Peyer's patch (tissue), 4 donors: ENCODE results near the gene EPB42. TPM values are rescaled to one million over a fixed set of nuclear protein-coding genes. Genes with fewer than 3 reads are reported as not detected.

Source experiments
- DNase-seq, 3 donors: peaks; one replicate each; pipeline ENCODE4 v3.0.0-alpha.2; 2017 to 2019
- H3K27ac ChIP-seq, 4 donors: fragments of 200-600 bp; sonication (generic); one replicate each; pipeline ENCODE4 v1.5.1; 2016 to 2019
- H3K27me3 ChIP-seq, 2 donors: fragments of 200-600 bp; sonication (generic); one replicate each; pipeline ENCODE4 v1.5.1; 2019
- H3K36me3 ChIP-seq, 3 donors: fragments of 200-600 bp; sonication (generic); one replicate each; pipeline ENCODE4 v1.5.1; 2016 to 2019
- H3K4me1 ChIP-seq, 4 donors: fragments of 200-600 bp; sonication (generic); one replicate each; pipeline ENCODE4 v1.5.1; 2016 to 2019
- H3K4me3 ChIP-seq, 4 donors: fragments of 200-600 bp; sonication (generic); 1 replicate in 3 of 4; 2 replicates in 1 of 4; pipeline ENCODE4 v1.5.1; 2016 to 2019; ENCODE audit warnings: mild to moderate bottlenecking in 1 of 4
- H3K9me3 ChIP-seq, 4 donors: fragments of 200-600 bp; sonication (generic); one replicate each; pipeline ENCODE4 v1.5.1; 2016 to 2019; ENCODE audit warnings: mild to moderate bottlenecking in 1 of 4
- CTCF ChIP-seq, 6 experiments: fragments of 450-650 bp in 4 of 6; fragments of 200-600 bp in 2 of 6; sonication (generic) in 1 of 6; IDR thresholded peaks; one replicate each; pipeline ENCODE4 v1.5.1; 2017 to 2019; ENCODE audit warnings: antibody characterized with exemption in 6 of 6, mild to moderate bottlenecking in 3 of 6, moderate library complexity in 1 of 6
- POLR2A ChIP-seq, 2 donors: fragments of 450-650 bp; IDR thresholded peaks; one replicate each; pipeline ENCODE4 v1.5.1; 2017; ENCODE audit warnings: antibody characterized with exemption in 2 of 2, mild to moderate bottlenecking in 2 of 2, moderate library complexity in 2 of 2
- total RNA-seq, 4 donors: library from RNA; depleted of rRNA; stranded (reverse); fragments of >200 nt; gene quantifications; one replicate each; pipeline ENCODE4 v1.1.0, GENCODE V29; 2016

The EPB42 gene
- total RNA-seq, 4 donors from 2014 or later = not detected

GRCh38 chr15:43253431-43254403, 32.9 kb upstream of the EPB42 start:
- TF ChIP-seq POLR2A (IDR thresholded peaks at IDR 0.05) (no peak), CTCF (IDR thresholded peaks at IDR 0.05) (no peak)
- no peak overlapping the region for H3K27ac ChIP-seq

DNA sequence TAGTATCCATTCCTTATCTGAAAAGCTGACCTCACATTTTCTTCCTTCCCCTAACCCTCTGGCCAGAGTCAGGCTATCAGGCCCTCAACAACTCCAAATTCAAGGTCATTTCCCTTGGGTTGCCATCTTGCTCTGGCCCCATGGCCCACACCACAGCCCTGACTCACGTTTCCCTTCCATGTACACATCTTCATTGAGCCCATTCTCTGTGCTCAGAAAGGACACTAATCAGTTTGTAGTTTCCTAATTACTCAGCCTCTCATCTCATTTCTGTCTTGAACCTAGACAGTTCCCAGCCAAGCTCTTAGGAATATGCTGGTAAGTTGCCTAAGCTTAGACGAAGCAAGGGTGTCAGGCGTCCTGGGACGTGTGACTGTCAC, 31.0 kb upstream of the EPB42 start:
- no peaks in the 10 kb centered on the region for H3K36me3 ChIP-seq
- H3K4me1 ChIP-seq = no peaks in the 10 kb centered on the region
- DNase-seq = no peak
- H3K9me3 ChIP-seq = no peaks in the 10 kb centered on the region
- no peak overlapping the region for H3K4me3 ChIP-seq
- H3K27ac ChIP-seq = no peak overlapping the region
- H3K27me3 ChIP-seq = no peaks in the 10 kb centered on the region
- TF ChIP-seq POLR2A (IDR thresholded peaks at IDR 0.05) (no peak), CTCF (IDR thresholded peaks at IDR 0.05) (no peak)

More at GRCh38 chr15:43253431-43254403, 32.9 kb upstream of the EPB42 start:
- Histone ChIP-seq H3K4me3 (no peak overlapping the region), H3K9me3 (no peaks in the 10 kb centered on the region), H3K4me1 (no peaks in the 10 kb centered on the region), H3K27me3 (no peaks in the 10 kb centered on the region), H3K36me3 (no peaks in the 10 kb centered on the region)
- peak in 2 of 3 donors; percentile 61 to 63 for DNase-seq

DNA sequence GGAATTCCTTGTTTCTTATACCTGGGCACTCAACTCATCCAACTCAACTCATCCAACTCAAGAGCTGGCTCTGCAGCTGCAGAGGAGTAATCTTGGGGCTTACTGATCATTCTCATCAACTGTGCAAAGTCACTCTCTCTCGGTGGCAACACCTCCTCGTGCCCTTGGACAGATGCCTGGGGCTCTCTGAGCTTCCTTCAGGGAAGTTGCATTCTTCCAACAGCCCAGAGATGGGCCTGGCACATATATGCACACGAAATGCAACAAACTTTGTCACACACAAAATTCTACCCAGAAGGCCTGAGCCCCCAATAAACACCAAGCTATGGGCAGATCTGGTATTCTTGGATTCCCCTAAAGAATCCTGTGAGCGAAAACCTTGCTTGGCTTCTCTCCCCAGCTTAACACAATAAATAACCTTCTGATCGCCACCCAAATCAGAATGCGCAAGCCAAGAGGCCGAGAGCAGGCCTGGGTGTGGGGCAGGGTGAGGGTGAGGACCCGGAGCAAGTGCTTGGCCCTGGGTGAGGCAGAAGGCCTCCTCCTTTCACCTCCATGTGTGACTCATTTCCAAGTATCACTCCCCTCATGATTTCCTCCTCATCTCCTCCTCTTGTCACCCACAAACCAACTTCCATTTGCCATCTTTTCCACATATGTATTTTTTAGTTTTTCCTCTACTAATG, 30.5 kb upstream of the EPB42 start:
- H3K36me3 ChIP-seq = no peaks in the 10 kb centered on the region
- no peak for DNase-seq
- TF ChIP-seq POLR2A (IDR thresholded peaks at IDR 0.05) (no peak), CTCF (IDR thresholded peaks at IDR 0.05) (no peak)
- H3K4me1 ChIP-seq = no peaks in the 10 kb centered on the region
- H3K27me3 ChIP-seq = no peaks in the 10 kb centered on the region
- H3K4me3 ChIP-seq = no peak overlapping the region
- no peaks in the 10 kb centered on the region for H3K9me3 ChIP-seq
- no peak overlapping the region for H3K27ac ChIP-seq

GRCh38 chr15:43250785-43251184, 30.0 kb upstream of the EPB42 start:
- TF ChIP-seq CTCF (IDR thresholded peaks at IDR 0.05) (no peak), POLR2A (IDR thresholded peaks at IDR 0.05) (no peak)
- Histone ChIP-seq H3K27me3 (no peaks in the 10 kb centered on the region), H3K4me3 (no peak overlapping the region), H3K9me3 (no peaks in the 10 kb centered on the region), H3K36me3 (no peaks in the 10 kb centered on the region), H3K27ac (no peak overlapping the region), H3K4me1 (no peaks in the 10 kb centered on the region)
- no peak for DNase-seq

DNA sequence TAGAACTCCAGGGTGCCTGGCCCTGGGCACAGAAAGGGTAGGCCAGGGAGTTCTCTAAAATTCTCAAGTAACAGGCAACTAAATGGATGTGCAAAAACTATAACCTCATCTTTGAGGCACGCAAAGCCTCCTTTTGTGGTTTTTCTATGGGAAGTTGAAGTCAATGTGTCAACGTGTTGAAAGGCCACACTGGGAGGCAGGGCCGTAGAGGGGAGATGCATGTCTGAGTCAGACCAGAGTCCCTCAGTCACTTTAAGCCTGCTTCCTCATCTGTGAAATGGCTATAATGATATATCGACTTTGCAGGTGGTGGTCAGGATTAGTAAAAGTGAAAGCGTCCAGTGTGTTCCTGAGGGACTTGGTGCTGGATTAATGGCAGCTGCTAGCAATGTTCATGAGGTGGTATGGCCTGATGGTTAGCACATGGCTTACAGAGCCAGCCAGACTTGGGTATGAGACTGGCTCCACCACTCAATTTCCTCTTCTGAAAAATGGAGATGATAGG, 28.9 kb upstream of the EPB42 start:
- TF ChIP-seq CTCF (IDR thresholded peaks at IDR 0.05) (no peak), POLR2A (IDR thresholded peaks at IDR 0.05) (no peak)
- H3K4me1 ChIP-seq = no peaks in the 10 kb centered on the region
- no peaks in the 10 kb centered on the region for H3K36me3 ChIP-seq
- no peak overlapping the region for H3K4me3 ChIP-seq
- H3K27ac ChIP-seq = no peak overlapping the region
- no peaks in the 10 kb centered on the region for H3K27me3 ChIP-seq
- no peak for DNase-seq
- no peaks in the 10 kb centered on the region for H3K9me3 ChIP-seq
